ENCODE measurements around the gene CTU1.

The CTU1 gene

GRCh38 chr19:51098365-51099046 is 9.7 kb downstream of the CTU1 start:
- Mint-ChIP-seq H3K4me1 (peaks cover 39% of the 10 kb centered on the region), H3K4me3 (peak overlapping the region; percentile 23), H3K27me3 (no peaks in the 10 kb centered on the region), H3K9me3 (no peaks in the 10 kb centered on the region), H3K27ac (no peak overlapping the region), H3K36me3 (peaks cover 2% of the 10 kb centered on the region)

- Mint-ChIP-seq H3K9me3 (no peaks in the 10 kb centered on the region), H3K4me1 (peaks cover 32% of the 10 kb centered on the region), H3K27ac (no peak overlapping the region), H3K36me3 (peaks cover 2% of the 10 kb centered on the region), H3K27me3 (no peaks in the 10 kb centered on the region), H3K4me3 (no peak overlapping the region)
Observed at GRCh38 chr19:51097796-51098195, 10.4 kb downstream of the CTU1 start.

- no peaks in the 10 kb centered on the region for H3K9me3 Mint-ChIP-seq
- peak overlapping the region; percentile 37 for H3K4me3 Mint-ChIP-seq
- H3K36me3 Mint-ChIP-seq: peaks cover 2% of the 10 kb centered on the region
- no peak overlapping the region for H3K27ac Mint-ChIP-seq
- no peaks in the 10 kb centered on the region for H3K27me3 Mint-ChIP-seq
- H3K4me1 Mint-ChIP-seq: peaks cover 27% of the 10 kb centered on the region
Observed at GRCh38 chr19:51097166-51097738, 11.0 kb downstream of the CTU1 start.

- peaks cover 2% of the 10 kb centered on the region for H3K36me3 Mint-ChIP-seq
- H3K4me3 Mint-ChIP-seq: no peak overlapping the region
- no peak overlapping the region for H3K27ac Mint-ChIP-seq
- no peaks in the 10 kb centered on the region for H3K9me3 Mint-ChIP-seq
- H3K27me3 Mint-ChIP-seq: no peaks in the 10 kb centered on the region
- peaks cover 27% of the 10 kb centered on the region for H3K4me1 Mint-ChIP-seq
Observed at GRCh38 chr19:51096473-51097165, 11.6 kb downstream of the CTU1 start.

GRCh38 chr19:51094696-51095279 is 13.4 kb downstream of the CTU1 start:
- Mint-ChIP-seq H3K27me3 (no peaks in the 10 kb centered on the region), H3K27ac (no peak overlapping the region), H3K4me3 (no peak overlapping the region)

GRCh38 chr19:51093510-51094345 is 14.5 kb downstream of the CTU1 start:
- H3K4me3 Mint-ChIP-seq: no peak overlapping the region
- H3K27me3 Mint-ChIP-seq: no peaks in the 10 kb centered on the region
- peaks cover 13% of the 10 kb centered on the region for H3K4me1 Mint-ChIP-seq
- peak overlapping the region; percentile 75 for H3K27ac Mint-ChIP-seq
- no peaks in the 10 kb centered on the region for H3K9me3 Mint-ChIP-seq
- peaks cover 2% of the 10 kb centered on the region for H3K36me3 Mint-ChIP-seq

More at GRCh38 chr19:51094696-51095279, 13.4 kb downstream of the CTU1 start:
- H3K36me3 Mint-ChIP-seq: peaks cover 2% of the 10 kb centered on the region
- H3K4me1 Mint-ChIP-seq: peaks cover 20% of the 10 kb centered on the region
- H3K9me3 Mint-ChIP-seq: no peaks in the 10 kb centered on the region

- Mint-ChIP-seq H3K4me3 (no peak overlapping the region), H3K4me1 (peaks cover 13% of the 10 kb centered on the region), H3K27me3 (no peaks in the 10 kb centered on the region), H3K36me3 (peaks cover 2% of the 10 kb centered on the region), H3K9me3 (no peaks in the 10 kb centered on the region), H3K27ac (no peak overlapping the region)
Observed at GRCh38 chr19:51093101-51093500, 15.1 kb downstream of the CTU1 start.

GRCh38 chr19:51091895-51092873 is 16.0 kb downstream of the CTU1 start:
- Mint-ChIP-seq H3K9me3 (no peaks in the 10 kb centered on the region), H3K27ac (no peak overlapping the region), H3K27me3 (no peaks in the 10 kb centered on the region), H3K4me3 (no peak overlapping the region), H3K36me3 (peaks cover 2% of the 10 kb centered on the region), H3K4me1 (peaks cover 7% of the 10 kb centered on the region)

- Mint-ChIP-seq H3K36me3 (no peaks in the 10 kb centered on the region), H3K4me3 (no peak overlapping the region), H3K27ac (no peak overlapping the region), H3K9me3 (no peaks in the 10 kb centered on the region), H3K4me1 (no peaks in the 10 kb centered on the region), H3K27me3 (no peaks in the 10 kb centered on the region)
Observed at GRCh38 chr19:51091126-51091525, 17.1 kb downstream of the CTU1 start.

- H3K27me3 Mint-ChIP-seq: no peaks in the 10 kb centered on the region
- H3K27ac Mint-ChIP-seq: no peak overlapping the region
- no peak overlapping the region for H3K4me3 Mint-ChIP-seq
- H3K36me3 Mint-ChIP-seq: no peaks in the 10 kb centered on the region
- H3K4me1 Mint-ChIP-seq: no peaks in the 10 kb centered on the region
- no peaks in the 10 kb centered on the region for H3K9me3 Mint-ChIP-seq
Observed at GRCh38 chr19:51090471-51090870, 17.7 kb downstream of the CTU1 start.

GRCh38 chr19:51089786-51090185 is 18.4 kb downstream of the CTU1 start:
- no peaks in the 10 kb centered on the region for H3K4me1 Mint-ChIP-seq
- H3K27ac Mint-ChIP-seq: no peak overlapping the region
- H3K4me3 Mint-ChIP-seq: no peak overlapping the region
- H3K36me3 Mint-ChIP-seq: no peaks in the 10 kb centered on the region
- no peaks in the 10 kb centered on the region for H3K27me3 Mint-ChIP-seq
- no peaks in the 10 kb centered on the region for H3K9me3 Mint-ChIP-seq

- Mint-ChIP-seq H3K36me3 (no peaks in the 10 kb centered on the region), H3K27ac (no peak overlapping the region), H3K4me1 (no peaks in the 10 kb centered on the region), H3K9me3 (no peaks in the 10 kb centered on the region), H3K4me3 (no peak overlapping the region), H3K27me3 (peaks cover 8% of the 10 kb centered on the region)
Observed at GRCh38 chr19:51086153-51086850, 21.9 kb downstream of the CTU1 start.

GRCh38 chr19:51084505-51084904 is 23.7 kb downstream of the CTU1 start:
- H3K4me1 Mint-ChIP-seq: no peaks in the 10 kb centered on the region
- peaks cover 8% of the 10 kb centered on the region for H3K27me3 Mint-ChIP-seq
- no peak overlapping the region for H3K4me3 Mint-ChIP-seq
- no peaks in the 10 kb centered on the region for H3K9me3 Mint-ChIP-seq
- no peak overlapping the region for H3K27ac Mint-ChIP-seq
- H3K36me3 Mint-ChIP-seq: no peaks in the 10 kb centered on the region

- Mint-ChIP-seq H3K27me3 (peaks cover 8% of the 10 kb centered on the region), H3K9me3 (no peaks in the 10 kb centered on the region), H3K4me1 (no peaks in the 10 kb centered on the region), H3K27ac (no peak overlapping the region), H3K4me3 (no peak overlapping the region), H3K36me3 (no peaks in the 10 kb centered on the region)
Observed at GRCh38 chr19:51083783-51084182, 24.4 kb downstream of the CTU1 start.
